ENCODE data around the gene ENO4. TPM values are rescaled to one million over a fixed set of nuclear protein-coding genes. Genes with fewer than 3 reads are reported as not detected.

Gene ENO4
- polyA plus RNA-seq, 1 of the 3 experiments (the other 2 are of a cell fraction) = 0.36 TPM

DNA sequence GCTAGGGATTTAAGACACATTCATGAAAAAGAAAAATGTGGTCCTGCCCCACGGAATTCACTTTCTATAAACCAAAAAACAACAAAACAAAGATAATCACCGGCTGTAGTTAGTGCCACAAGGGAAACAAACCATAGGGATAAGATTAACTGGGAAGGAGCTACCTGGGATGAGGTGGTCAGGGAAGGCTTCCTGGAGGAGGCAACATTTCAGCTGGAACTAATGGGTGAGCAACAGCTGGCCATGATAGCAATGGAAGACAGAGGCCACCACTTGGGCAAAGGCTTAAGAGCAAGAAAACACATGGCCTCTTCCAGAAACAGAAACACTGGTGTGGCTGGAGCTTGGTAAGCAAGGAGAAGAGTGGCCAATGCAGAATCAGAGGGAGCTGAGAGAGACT lies 38.4 kb upstream of the ENO4 start:
- Histone ChIP-seq H3K4me1 (ENCODE audit: control insufficient read depth in 1 of 2, insufficient read depth in 2 of 2, low read depth in 1 of 2, low read length in 1 of 2) (no peaks in the 10 kb centered on the region; a peak in 1 of 4 replicates), H3K36me3 (replicated peaks in 1 of 2; ENCODE audit: control insufficient read depth in 1 of 2, insufficient read depth in 2 of 2, low read length in 1 of 2) (no peaks in the 10 kb centered on the region), H3K4me3 (ENCODE audit: low read depth in 2 of 2, low read length in 1 of 2) (no peak overlapping the region), H3K27me3 (ENCODE audit: insufficient read depth) (no peaks in the 10 kb centered on the region; the same call in 1 of the 2 replicates), H3K79me2 (ENCODE audit: insufficient read depth) (no peaks in the 10 kb centered on the region), H4K20me1 (ENCODE audit: insufficient read depth) (no peaks in the 10 kb centered on the region), H2AFZ (ENCODE audit: low read depth) (no peak overlapping the region), H3K9ac (no peak overlapping the region), H3K9me2 (no peaks in the 10 kb centered on the region), H3K27ac (ENCODE audit: low read depth in 2 of 2, low read length in 1 of 2) (no peak overlapping the region), H3K4me2 (no peak overlapping the region), H3F3A (replicated peaks; ENCODE audit: insufficient read depth) (no peaks in the 10 kb centered on the region), H3K9me3 (no peaks in the 10 kb centered on the region)
- WGBS (ENCODE audit: low lambda C conversion rate) = 50% methylated on average over 2 of the region's 2 CpGs
- no peak for DNase-seq
- TF ChIP-seq FOSL2 (IDR thresholded peaks at IDR 0.05; ENCODE audit: borderline replicate concordance, low read depth) (no peak), POLR2AphosphoS5 (IDR thresholded peaks at IDR 0.05; ENCODE audit: low read depth, low read length) (no peak), FOXJ3 (CRISPR knock-in tag; IDR thresholded peaks at IDR 0.05) (no peak), NFIC (IDR thresholded peaks at IDR 0.05; ENCODE audit: borderline replicate concordance) (no peak), TEAD4 (IDR thresholded peaks at IDR 0.05; ENCODE audit: borderline replicate concordance, insufficient read depth) (no peak), YY1 (IDR thresholded peaks at IDR 0.05; ENCODE audit: low read depth) (no peak), EP300 (IDR thresholded peaks at IDR 0.05; ENCODE audit: borderline replicate concordance in 1 of 2, low read depth in 1 of 2, low read length in 1 of 2) (no peak), RCOR1 (IDR thresholded peaks at IDR 0.05; ENCODE audit: low read length) (no peak)
- TF ChIP-seq, protein P1, sequence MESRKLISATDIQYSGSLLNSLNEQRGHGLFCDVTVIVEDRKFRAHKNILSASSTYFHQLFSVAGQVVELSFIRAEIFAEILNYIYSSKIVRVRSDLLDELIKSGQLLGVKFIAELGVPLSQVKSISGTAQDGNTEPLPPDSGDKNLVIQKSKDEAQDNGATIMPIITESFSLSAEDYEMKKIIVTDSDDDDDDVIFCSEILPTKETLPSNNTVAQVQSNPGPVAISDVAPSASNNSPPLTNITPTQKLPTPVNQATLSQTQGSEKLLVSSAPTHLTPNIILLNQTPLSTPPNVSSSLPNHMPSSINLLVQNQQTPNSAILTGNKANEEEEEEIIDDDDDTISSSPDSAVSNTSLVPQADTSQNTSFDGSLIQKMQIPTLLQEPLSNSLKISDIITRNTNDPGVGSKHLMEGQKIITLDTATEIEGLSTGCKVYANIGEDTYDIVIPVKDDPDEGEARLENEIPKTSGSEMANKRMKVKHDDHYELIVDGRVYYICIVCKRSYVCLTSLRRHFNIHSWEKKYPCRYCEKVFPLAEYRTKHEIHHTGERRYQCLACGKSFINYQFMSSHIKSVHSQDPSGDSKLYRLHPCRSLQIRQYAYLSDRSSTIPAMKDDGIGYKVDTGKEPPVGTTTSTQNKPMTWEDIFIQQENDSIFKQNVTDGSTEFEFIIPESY (IDR thresholded peaks at IDR 0.05; ENCODE audit: borderline replicate concordance, low read depth) = no peak
- TF ChIP-seq, protein P2, sequence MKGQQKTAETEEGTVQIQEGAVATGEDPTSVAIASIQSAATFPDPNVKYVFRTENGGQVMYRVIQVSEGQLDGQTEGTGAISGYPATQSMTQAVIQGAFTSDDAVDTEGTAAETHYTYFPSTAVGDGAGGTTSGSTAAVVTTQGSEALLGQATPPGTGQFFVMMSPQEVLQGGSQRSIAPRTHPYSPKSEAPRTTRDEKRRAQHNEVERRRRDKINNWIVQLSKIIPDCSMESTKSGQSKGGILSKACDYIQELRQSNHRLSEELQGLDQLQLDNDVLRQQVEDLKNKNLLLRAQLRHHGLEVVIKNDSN (IDR thresholded peaks at IDR 0.05; ENCODE audit: borderline replicate concordance, low read depth) = no peak
- TF ChIP-seq, protein P3, sequence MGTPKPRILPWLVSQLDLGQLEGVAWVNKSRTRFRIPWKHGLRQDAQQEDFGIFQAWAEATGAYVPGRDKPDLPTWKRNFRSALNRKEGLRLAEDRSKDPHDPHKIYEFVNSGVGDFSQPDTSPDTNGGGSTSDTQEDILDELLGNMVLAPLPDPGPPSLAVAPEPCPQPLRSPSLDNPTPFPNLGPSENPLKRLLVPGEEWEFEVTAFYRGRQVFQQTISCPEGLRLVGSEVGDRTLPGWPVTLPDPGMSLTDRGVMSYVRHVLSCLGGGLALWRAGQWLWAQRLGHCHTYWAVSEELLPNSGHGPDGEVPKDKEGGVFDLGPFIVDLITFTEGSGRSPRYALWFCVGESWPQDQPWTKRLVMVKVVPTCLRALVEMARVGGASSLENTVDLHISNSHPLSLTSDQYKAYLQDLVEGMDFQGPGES (IDR thresholded peaks at IDR 0.05; ENCODE audit: low read depth, low read length) = no peak
- POLR2A ChIA-PET = no interaction called here
- CTCF ChIA-PET = interaction anchor here (0.9 to 6.7 kb wide), 8 partner anchors 12 to 357 kb away, joined by 3 to 56 read pairs (median 4); partner anchors contain the start of gene ENO4

DNA sequence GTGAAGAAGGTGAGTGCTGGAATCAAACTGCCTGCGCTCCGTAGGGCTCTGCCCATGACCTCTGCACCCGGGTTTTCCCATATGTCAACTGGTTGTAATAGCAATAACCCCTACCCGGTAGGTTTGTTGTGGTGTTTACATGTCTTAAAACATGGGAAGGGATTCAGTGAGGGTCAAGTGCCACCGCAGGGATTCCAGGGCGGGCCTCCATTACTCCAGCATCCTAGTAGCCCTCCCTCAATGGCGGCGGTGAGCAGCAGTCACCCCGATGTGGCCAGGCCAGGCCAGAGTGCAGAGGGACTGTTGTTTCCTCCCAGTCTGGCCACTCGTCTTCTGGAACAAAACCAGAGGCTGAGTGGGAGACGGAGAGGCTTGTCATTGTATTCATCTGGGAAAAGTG lies 37.6 kb upstream of the ENO4 start:
- Histone ChIP-seq H3F3A (replicated peaks; ENCODE audit: insufficient read depth) (no peaks in the 10 kb centered on the region), H3K4me3 (ENCODE audit: low read depth in 2 of 2, low read length in 1 of 2) (no peak overlapping the region), H3K4me2 (no peak overlapping the region), H3K79me2 (ENCODE audit: insufficient read depth) (no peaks in the 10 kb centered on the region), H3K9me2 (no peaks in the 10 kb centered on the region), H4K20me1 (ENCODE audit: insufficient read depth) (no peaks in the 10 kb centered on the region), H3K4me1 (ENCODE audit: control insufficient read depth in 1 of 2, insufficient read depth in 2 of 2, low read depth in 1 of 2, low read length in 1 of 2) (no peaks in the 10 kb centered on the region; a peak in 1 of 4 replicates), H3K9ac (no peak overlapping the region), H3K36me3 (replicated peaks in 1 of 2; ENCODE audit: control insufficient read depth in 1 of 2, insufficient read depth in 2 of 2, low read length in 1 of 2) (no peaks in the 10 kb centered on the region), H3K9me3 (no peaks in the 10 kb centered on the region), H3K27ac (ENCODE audit: low read depth in 2 of 2, low read length in 1 of 2) (no peak overlapping the region), H3K27me3 (ENCODE audit: insufficient read depth) (no peaks in the 10 kb centered on the region; the same call in 1 of the 2 replicates), H2AFZ (ENCODE audit: low read depth) (no peak overlapping the region)
- CTCF ChIA-PET = interaction anchor here (0.8 to 6.7 kb wide), 5 partner anchors 12 to 356 kb away, joined by 3 to 56 read pairs (median 9); no protein-coding TSS in a partner anchor
- WGBS (ENCODE audit: low lambda C conversion rate) = 81% methylated on average over 5 of the region's 11 CpGs
- POLR2A ChIA-PET = no interaction called here
- DNase-seq = no peak
- TF ChIP-seq SIN3A (IDR thresholded peaks at IDR 0.05; ENCODE audit: borderline replicate concordance, low read depth, low read length) (no peak), GABPA (IDR thresholded peaks at IDR 0.05; ENCODE audit: low read depth) (no peak), RXRA (IDR thresholded peaks at IDR 0.05; ENCODE audit: borderline replicate concordance, low read depth) (no peak), NRF1 (IDR thresholded peaks at IDR 0.05; ENCODE audit: low read depth, low read length) (no peak), EP300 (IDR thresholded peaks at IDR 0.05; ENCODE audit: borderline replicate concordance in 1 of 2, low read depth in 1 of 2, low read length in 1 of 2) (no peak), POLR2AphosphoS5 (IDR thresholded peaks at IDR 0.05; ENCODE audit: low read depth, low read length) (no peak), RFX5 (IDR thresholded peaks at IDR 0.05; ENCODE audit: low read length) (no peak), ELF1 (IDR thresholded peaks at IDR 0.05) (no peak), TAF1 (IDR thresholded peaks at IDR 0.05; ENCODE audit: borderline replicate concordance, low read depth, low read length) (no peak), RCOR1 (IDR thresholded peaks at IDR 0.05; ENCODE audit: low read length) (no peak), FOSL2 (IDR thresholded peaks at IDR 0.05; ENCODE audit: borderline replicate concordance, low read depth) (no peak)
- TF ChIP-seq, protein P4, sequence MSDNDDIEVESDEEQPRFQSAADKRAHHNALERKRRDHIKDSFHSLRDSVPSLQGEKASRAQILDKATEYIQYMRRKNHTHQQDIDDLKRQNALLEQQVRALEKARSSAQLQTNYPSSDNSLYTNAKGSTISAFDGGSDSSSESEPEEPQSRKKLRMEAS (IDR thresholded peaks at IDR 0.05; ENCODE audit: low read depth) = no peak
